Urinary bladder (tissue), 4 donors: ENCODE data around the gene OMA1. TPM values are rescaled to one million over a fixed set of nuclear protein-coding genes. Genes with fewer than 3 reads are reported as not detected.

Source experiments
- DNase-seq: peaks from one replicate; pipeline ENCODE4 v3.0.0-alpha.2; 2015; ENCODE audit errors: extremely low spot score
- H3K27ac ChIP-seq: one replicate; pipeline ENCODE4 v1.5.1; 2013; ENCODE audit warnings: low read depth, mild to moderate bottlenecking, moderate library complexity
- H3K36me3 ChIP-seq: one replicate; pipeline ENCODE4 v1.6.1; 2013; ENCODE audit warnings: mild to moderate bottlenecking, moderate library complexity; ENCODE audit not compliant: insufficient read depth
- H3K4me1 ChIP-seq: one replicate; pipeline ENCODE4 v1.6.1; 2013; ENCODE audit warnings: mild to moderate bottlenecking, moderate library complexity; ENCODE audit not compliant: insufficient read depth
- H3K4me3 ChIP-seq: one replicate; pipeline ENCODE4 v1.5.1; 2013; ENCODE audit warnings: low read depth, low read length
- whole genome bisulfite sequencing: extraction: QIAGEN DNeasy Blood & Tissue Kit; methylation state at CpG from one replicate; pipeline ENCODE4 v1.1.7; 2013; 5-methylcytosine and 5-hydroxymethylcytosine counted together
- polyA plus RNA-seq: library from polyadenylated mRNA; stranded (reverse); fragments of 200-250 nt; gene quantifications from one replicate; pipeline ENCODE4 v1.2.3, GENCODE V29; 2013
- total RNA-seq: library from RNA; depleted of rRNA; stranded (reverse); fragments of >200 nt; gene quantifications from one replicate; pipeline ENCODE4 v1.2.3, GENCODE V29; 2014
- donor health status: healthy with polysubstance abuse.
- donor health status: healthy.

Gene OMA1
- total and polyA plus RNA-seq, 2 donors = 16.9 to 57.8 TPM

GRCh38 chr1:58434607-58435006 is 111.9 kb downstream of the OMA1 start:
- WGBS = 88% methylated on average over 2 of the region's 2 CpGs
- no peaks in the 10 kb centered on the region for H3K4me1 ChIP-seq
- no peak for DNase-seq
- H3K27ac ChIP-seq = no peak overlapping the region
- no peaks in the 10 kb centered on the region for H3K36me3 ChIP-seq
- H3K4me3 ChIP-seq = no peak overlapping the region

DNA sequence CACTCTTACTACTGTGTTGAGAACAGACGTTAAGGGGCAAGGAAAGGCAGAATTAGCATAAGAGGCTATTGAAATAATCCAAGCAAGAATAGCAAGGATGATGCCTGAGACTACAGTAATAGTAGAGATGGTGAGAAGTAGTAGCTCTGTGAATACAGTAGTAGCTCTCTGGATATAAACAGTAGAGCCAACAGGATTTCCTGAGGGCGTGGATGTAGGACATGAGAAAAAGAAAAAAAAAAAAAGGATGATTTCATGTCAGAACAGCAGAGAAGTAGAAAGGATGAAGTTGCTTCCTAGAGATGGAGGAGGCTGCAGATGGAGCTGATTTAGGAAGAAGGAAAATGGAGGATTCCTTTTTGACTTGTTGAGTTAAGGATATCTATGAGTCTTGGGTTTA is 112.3 kb downstream of the OMA1 start:
- DNase-seq = no peak
- WGBS = 69% methylated on average over 2 of the region's 2 CpGs
- Histone ChIP-seq H3K4me3 (no peak overlapping the region), H3K27ac (no peak overlapping the region), H3K36me3 (no peaks in the 10 kb centered on the region), H3K4me1 (no peaks in the 10 kb centered on the region)

DNA sequence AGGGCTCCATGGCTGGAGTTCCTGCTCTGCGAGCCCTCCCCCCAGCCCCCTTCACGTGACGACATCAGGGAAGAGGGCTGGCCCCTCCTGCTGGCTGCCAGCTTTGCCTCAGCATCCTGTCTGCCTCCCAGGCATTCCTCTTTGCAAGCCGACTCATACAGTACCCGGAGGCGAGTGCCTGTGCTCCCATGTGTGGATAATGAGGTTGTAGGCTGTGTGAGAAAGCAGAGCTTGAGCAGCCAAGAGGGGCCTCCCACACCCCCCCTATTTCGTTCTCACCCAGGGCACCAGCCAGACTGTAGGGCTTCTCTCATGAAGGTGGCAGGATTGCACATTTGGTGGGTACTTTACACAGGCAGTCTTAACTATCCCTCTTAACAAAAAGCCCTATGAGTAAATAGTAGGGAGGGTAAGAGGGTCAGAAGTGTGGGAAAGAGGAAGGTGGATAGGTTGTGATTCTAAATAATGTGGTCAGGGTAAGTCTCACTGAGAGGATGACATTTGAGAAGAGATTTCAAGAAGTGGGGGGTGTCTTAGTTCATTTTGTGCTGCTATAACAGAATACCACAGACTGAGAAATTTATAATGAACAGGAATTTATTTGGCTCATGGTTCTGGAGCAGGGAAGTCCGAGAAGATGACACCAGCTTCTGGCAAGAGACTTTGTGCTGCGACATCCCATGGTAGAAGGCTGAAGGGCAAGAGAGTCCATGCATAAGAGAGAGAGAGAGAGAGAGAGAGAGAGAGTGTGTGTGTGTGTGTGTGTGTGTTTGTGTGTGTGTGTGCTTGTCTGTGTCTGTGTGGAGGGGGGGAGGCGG is 113.5 kb downstream of the OMA1 start:
- WGBS = 34% methylated on average over 10 of the region's 10 CpGs
- H3K36me3 ChIP-seq = no peaks in the 10 kb centered on the region
- peak; percentile 8 for DNase-seq
- no peak overlapping the region for H3K27ac ChIP-seq
- no peak overlapping the region for H3K4me3 ChIP-seq
- H3K4me1 ChIP-seq = no peaks in the 10 kb centered on the region

DNA sequence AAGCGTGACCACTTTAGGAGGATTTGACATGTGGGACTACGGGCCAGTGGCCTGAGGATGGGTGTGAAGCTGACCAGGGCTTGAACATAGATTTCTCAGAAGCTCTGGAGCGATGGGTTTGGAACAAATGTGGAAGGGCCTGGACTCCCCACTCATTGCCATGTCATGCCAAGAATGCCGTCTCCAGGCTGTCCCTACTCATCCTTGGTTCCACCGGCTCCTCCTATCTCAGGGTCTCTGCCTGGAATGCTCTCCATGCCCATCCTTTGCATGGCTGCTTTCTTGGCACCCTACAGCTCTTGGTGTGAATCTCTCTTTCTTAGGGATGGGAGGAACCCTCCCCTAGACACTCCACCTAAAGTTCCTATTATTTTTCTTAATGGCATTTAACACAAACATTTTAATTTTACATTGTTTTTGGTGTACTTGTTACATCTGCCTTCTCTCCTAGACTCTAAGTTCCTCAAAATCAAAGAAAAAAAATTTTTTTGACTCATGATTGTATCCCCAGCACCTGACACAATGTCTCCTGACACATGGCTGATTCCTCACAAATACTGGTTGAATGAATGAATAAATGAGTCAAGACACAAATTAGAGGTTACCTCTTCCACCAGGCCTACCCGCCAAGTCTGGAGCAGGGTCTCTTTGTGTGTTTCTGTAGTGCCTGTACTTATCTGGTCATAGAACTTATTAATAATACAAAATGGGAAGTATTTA is 114.5 kb downstream of the OMA1 start:
- H3K36me3 ChIP-seq = no peaks in the 10 kb centered on the region
- no peak overlapping the region for H3K4me3 ChIP-seq
- H3K4me1 ChIP-seq = no peaks in the 10 kb centered on the region
- no peak for DNase-seq
- WGBS = 94% methylated on average over 6 of the region's 6 CpGs
- no peak overlapping the region for H3K27ac ChIP-seq

Other genes with a start within 250 kb of the OMA1 start
- 40.6 TPM for gene TACSTD2, start 30.5 kb upstream of the OMA1 start, total RNA-seq
- gene TACSTD2, start 30.5 kb upstream of the OMA1 start, polyA plus RNA-seq = 89.6 TPM
- gene MYSM1, start 153.3 kb upstream of the OMA1 start, total RNA-seq = 84.9 TPM
- 8.8 TPM for gene MYSM1, start 153.3 kb upstream of the OMA1 start, polyA plus RNA-seq
- 114 TPM for gene JUN, start 237.3 kb upstream of the OMA1 start, total RNA-seq
- gene JUN, start 237.3 kb upstream of the OMA1 start, polyA plus RNA-seq = 615 TPM